Esophagus muscularis mucosa (tissue), 4 donors: ENCODE data around the gene ESYT3. TPM values are rescaled to one million over a fixed set of nuclear protein-coding genes. Genes with fewer than 3 reads are reported as not detected.

ENCODE experiments used
- DNase-seq: peaks from one replicate; pipeline ENCODE4 v3.0.0-alpha.2; 2017; ENCODE audit errors: extremely low spot score
- H3K27ac ChIP-seq, 4 donors: fragments of 200-600 bp; sonication (generic); replicated peaks in 1 of 4; 1 replicate in 3 of 4; 2 replicates in 1 of 4; pipeline ENCODE4 v1.5.1; 2016 to 2019; ENCODE audit warnings: mild to moderate bottlenecking in 1 of 4
- H3K27me3 ChIP-seq, 4 donors: fragments of 200-600 bp; sonication (generic); one replicate each; pipeline versions ENCODE4 v1.5.1 to v1.6.0; 2016 to 2019
- H3K36me3 ChIP-seq, 4 donors: fragments of 200-600 bp; sonication (generic); one replicate each; pipeline ENCODE4 v1.5.1; 2016 to 2019
- H3K4me1 ChIP-seq, 4 donors: fragments of 200-600 bp; sonication (generic); one replicate each; pipeline ENCODE4 v1.5.1; 2016 to 2019
- H3K4me3 ChIP-seq, 4 donors: fragments of 200-600 bp; sonication (generic); 1 replicate in 2 of 4; 2 replicates in 2 of 4; pipeline ENCODE4 v1.5.1; 2016 to 2019; ENCODE audit warnings: mild to moderate bottlenecking in 4 of 4, moderate library complexity in 1 of 4
- H3K9me3 ChIP-seq, 4 donors: fragments of 200-600 bp; sonication (generic); 1 replicate in 3 of 4; 2 replicates in 1 of 4; pipeline ENCODE4 v1.5.1; 2016 to 2019
- CTCF ChIP-seq, 3 experiments: fragments of 200-600 bp in 2 of 3; fragments of 450-650 bp in 1 of 3; sonication (generic) in 2 of 3; IDR thresholded peaks; one replicate each; pipeline ENCODE4 v1.5.1; 2017 to 2019; ENCODE audit warnings: antibody characterized with exemption in 3 of 3, mild to moderate bottlenecking in 2 of 3, moderate library complexity in 1 of 3
- EP300 ChIP-seq: sonication (generic); formaldehyde crosslinking; IDR thresholded peaks from one replicate; pipeline ENCODE4 v1.6.1; 2017; ENCODE audit warnings: antibody characterized with exemption
- POLR2A ChIP-seq: fragments of 450-650 bp; IDR thresholded peaks from one replicate; pipeline ENCODE4 v1.6.1; 2017; ENCODE audit warnings: antibody characterized with exemption, moderate library complexity, mild to moderate bottlenecking, low read depth
- POLR2AphosphoS5 ChIP-seq, 2 donors: sonication (generic); formaldehyde crosslinking; IDR thresholded peaks; one replicate each; pipeline ENCODE4 v1.6.1; 2017; ENCODE audit warnings: antibody characterized with exemption in 2 of 2
- WGBS: methylation state at CpG from one replicate; pipeline ENCODE4 v1.1.5; 2018; 5-methylcytosine and 5-hydroxymethylcytosine counted together
- intact Hi-C: fragments of 100-400 bp; cut with DNase I; formaldehyde crosslinking; loops from one replicate; pipeline ENCODE4 v1.15.1; 2023
- total RNA-seq, 4 donors: library from RNA; depleted of rRNA; stranded (reverse); fragments of >200 nt; gene quantifications; one replicate each; pipeline versions ENCODE4 v1.1.0 to v1.2.1, GENCODE V29; 2016

ESYT3 gene
- total RNA-seq, 4 donors from 2014 or later: 0.45 to 1.1 (median 0.83) TPM; not detected in 1

- H3K36me3 ChIP-seq: peaks cover 22 to 65% (median 55%) of the 10 kb centered on the region in 4 donors
- WGBS: 97% methylated on average over 6 of the region's 6 CpGs
- H3K27me3 ChIP-seq: no peaks in the 10 kb centered on the region
- TF ChIP-seq POLR2AphosphoS5 (IDR thresholded peaks at IDR 0.05) (no peak), CTCF (IDR thresholded peaks at IDR 0.05) (no peak), EP300 (no peak), POLR2A (no peak)
- H3K9me3 ChIP-seq: no peaks in the 10 kb centered on the region
- no peak overlapping the region for H3K27ac ChIP-seq
- DNase-seq: no peak
- H3K4me1 ChIP-seq: peaks cover 0 to 8% (median 0%) of the 10 kb centered on the region in 4 donors
- intact Hi-C loops: no loop called here
- H3K4me3 ChIP-seq: no peak overlapping the region
Measured at GRCh38 chr3:138404121-138404520, 30.3 kb upstream of the ESYT3 start.

- 90% methylated on average over 7 of the region's 7 CpGs for WGBS
- no peak overlapping the region for H3K27ac ChIP-seq
- DNase-seq: no peak
- peaks cover 0 to 2% (median 0%) of the 10 kb centered on the region in 4 donors for H3K4me1 ChIP-seq
- H3K27me3 ChIP-seq: no peaks in the 10 kb centered on the region
- peaks cover 13 to 58% (median 51%) of the 10 kb centered on the region in 4 donors for H3K36me3 ChIP-seq
- TF ChIP-seq CTCF (IDR thresholded peaks at IDR 0.05): no peak
- no peak for TF ChIP-seq POLR2AphosphoS5 (IDR thresholded peaks at IDR 0.05)
- TF ChIP-seq POLR2A: no peak
- no peak for TF ChIP-seq EP300
- H3K9me3 ChIP-seq: no peaks in the 10 kb centered on the region
- H3K4me3 ChIP-seq: no peak overlapping the region
- intact Hi-C loops: no loop called here
Measured at GRCh38 chr3:138405001-138405400, 29.4 kb upstream of the ESYT3 start.

- Histone ChIP-seq H3K9me3 (no peaks in the 10 kb centered on the region), H3K4me1 (no peaks in the 10 kb centered on the region), H3K27me3 (no peaks in the 10 kb centered on the region), H3K36me3 (peaks cover 10 to 53% (median 48%) of the 10 kb centered on the region in 4 donors), H3K4me3 (no peak overlapping the region), H3K27ac (no peak overlapping the region)
- WGBS: 91% methylated on average over 5 of the region's 5 CpGs
- DNase-seq: no peak
- intact Hi-C loops: no loop called here
- TF ChIP-seq CTCF (IDR thresholded peaks at IDR 0.05) (no peak), POLR2AphosphoS5 (IDR thresholded peaks at IDR 0.05) (no peak), POLR2A (no peak)
Measured at GRCh38 chr3:138405486-138405885, 28.9 kb upstream of the ESYT3 start.

GRCh38 chr3:138406606-138407005, 27.8 kb upstream of the ESYT3 start:
- H3K27me3 ChIP-seq: no peaks in the 10 kb centered on the region
- H3K4me3 ChIP-seq: no peak overlapping the region
- H3K9me3 ChIP-seq: no peaks in the 10 kb centered on the region
- intact Hi-C loops: no loop called here
- WGBS: 77% methylated on average over 2 of the region's 2 CpGs
- H3K27ac ChIP-seq: no peak overlapping the region
- no peak for DNase-seq
- peaks cover 4 to 42% (median 37%) of the 10 kb centered on the region in 4 donors for H3K36me3 ChIP-seq
- no peaks in the 10 kb centered on the region for H3K4me1 ChIP-seq
- TF ChIP-seq CTCF (IDR thresholded peaks at IDR 0.05) (no peak), POLR2A (no peak), EP300 (no peak), POLR2AphosphoS5 (IDR thresholded peaks at IDR 0.05) (no peak)

- H3K27ac ChIP-seq: no peak overlapping the region
- H3K27me3 ChIP-seq: no peaks in the 10 kb centered on the region
- no peak overlapping the region for H3K4me3 ChIP-seq
- no peak for TF ChIP-seq POLR2AphosphoS5 (IDR thresholded peaks at IDR 0.05)
- TF ChIP-seq POLR2A: no peak
- no peak for TF ChIP-seq CTCF (IDR thresholded peaks at IDR 0.05)
- TF ChIP-seq EP300: no peak
- WGBS: 91% methylated on average over 3 of the region's 3 CpGs
- no peaks in the 10 kb centered on the region for H3K4me1 ChIP-seq
- peaks cover 4 to 35% (median 30%) of the 10 kb centered on the region in 4 donors for H3K36me3 ChIP-seq
- DNase-seq: no peak
- no peaks in the 10 kb centered on the region for H3K9me3 ChIP-seq
- intact Hi-C loops: no loop called here
Measured at GRCh38 chr3:138407236-138407907, 27.0 kb upstream of the ESYT3 start.
